ENCODE data around the gene PPY.
"Not testable (repeated sequence)": the region's sequence is repeated elsewhere in the genome, so short reads cannot be mapped to it uniquely, and the experiment has no call there.

PPY gene

GRCh38 chr17:43928609-43929008 lies 13.7 kb downstream of the PPY start:
- DNase-seq: no peak

- DNase-seq: not testable (repeated sequence)
These were observed 14.3 kb downstream of the PPY start for GRCh38 chr17:43927929-43928328.

GRCh38 chr17:43927060-43927864 lies 15.0 kb downstream of the PPY start:
- DNase-seq: no peak

GRCh38 chr17:43924558-43924957 lies 17.7 kb downstream of the PPY start:
- no peak for DNase-seq

GRCh38 chr17:43920500-43921095 lies 21.7 kb downstream of the PPY start:
- DNase-seq: no peak

- no peak for DNase-seq
These were observed 24.3 kb downstream of the PPY start for GRCh38 chr17:43918026-43918389.

- peak; percentile 66 for DNase-seq
These were observed 24.8 kb downstream of the PPY start for GRCh38 chr17:43917348-43918025.

- DNase-seq: no peak
These were observed 25.3 kb downstream of the PPY start for GRCh38 chr17:43917016-43917347.

- no peak for DNase-seq
These were observed 25.9 kb downstream of the PPY start for GRCh38 chr17:43916385-43916784.

GRCh38 chr17:43915559-43915958 lies 26.7 kb downstream of the PPY start:
- no peak for DNase-seq

- no peak for DNase-seq
These were observed 27.8 kb downstream of the PPY start for GRCh38 chr17:43914451-43914850.

- no peak for DNase-seq
These were observed 28.7 kb downstream of the PPY start for GRCh38 chr17:43913584-43913983.

- no peak for DNase-seq
These were observed 29.5 kb downstream of the PPY start for GRCh38 chr17:43912635-43913304.

GRCh38 chr17:43911904-43912303 lies 30.4 kb downstream of the PPY start:
- peak; percentile 54 for DNase-seq

- DNase-seq: no peak
These were observed 32.6 kb downstream of the PPY start for GRCh38 chr17:43909537-43910231.

- peak; percentile 78 for DNase-seq
These were observed 34.1 kb downstream of the PPY start for GRCh38 chr17:43907998-43908721.

- DNase-seq: peak; percentile 63
These were observed 34.8 kb downstream of the PPY start, which contains the start of gene MPP2 for GRCh38 chr17:43907425-43907981. TSS of gene MPP2 (minus strand) at chr17:43907536. CDS start at chr17:43904460, 3,076 bp downstream.

- no peak for DNase-seq
These were observed 35.3 kb downstream of the PPY start for GRCh38 chr17:43906951-43907424.

GRCh38 chr17:43905985-43906852 lies 36.1 kb downstream of the PPY start:
- peak; percentile 16 for DNase-seq

- DNase-seq: no peak
These were observed 36.8 kb downstream of the PPY start for GRCh38 chr17:43905400-43905984.

All from hematopoietic multipotent progenitor cell treated with erythropoietin and hydrocortisone succinate and interleukin-3 and kit ligand, for 6 days (in vitro differentiated cells).